Left renal cortex interstitium (tissue), 4 donors: ENCODE measurements around the gene PSMG4. TPM values are rescaled to one million over a fixed set of nuclear protein-coding genes. Genes with fewer than 3 reads are reported as not detected.

ENCODE experiments used
- DNase-seq, 4 donors: peaks; one replicate each; pipeline ENCODE4 v3.0.0-alpha.2; 2013; ENCODE audit warnings: low read depth in 4 of 4, low spot score in 2 of 4, missing footprints in 1 of 4
- polyA plus RNA-seq, 4 donors: library from polyadenylated mRNA; unstranded; fragments of 120-200 nt; gene quantifications; one replicate each; pipeline ENCODE4 v1.2.1, GENCODE V29; 2013; ENCODE audit not compliant: insufficient read length in 4 of 4

PSMG4 gene
- polyA plus RNA-seq, 4 donors = 16.2 to 24.0 (median 22.4) TPM

- DNase-seq = no peak
These were observed 45.9 kb downstream of the PSMG4 start for GRCh38 chr6:3304500-3305215.

- DNase-seq = no peak
These were observed 46.4 kb downstream of the PSMG4 start for GRCh38 chr6:3305216-3305565.

GRCh38 chr6:3305831-3306230 is 47.1 kb downstream of the PSMG4 start:
- DNase-seq = no peak

GRCh38 chr6:3306848-3307247 is 48.1 kb downstream of the PSMG4 start:
- DNase-seq = no peak

GRCh38 chr6:3307436-3307835 is 48.7 kb downstream of the PSMG4 start:
- no peak for DNase-seq

GRCh38 chr6:3308106-3308505 is 49.4 kb downstream of the PSMG4 start:
- no peak for DNase-seq

- DNase-seq = no peak
These were observed 50.8 kb downstream of the PSMG4 start for GRCh38 chr6:3309391-3310050.

GRCh38 chr6:3310051-3310448 is 51.3 kb downstream of the PSMG4 start:
- no peak for DNase-seq

GRCh38 chr6:3310703-3311102 is 52.0 kb downstream of the PSMG4 start:
- DNase-seq = no peak

- DNase-seq = no peak
These were observed 53.1 kb downstream of the PSMG4 start for GRCh38 chr6:3311826-3312225.

- no peak for DNase-seq
These were observed 54.0 kb downstream of the PSMG4 start for GRCh38 chr6:3312604-3313231.

- DNase-seq = no peak
These were observed 55.4 kb downstream of the PSMG4 start for GRCh38 chr6:3314176-3314575.

GRCh38 chr6:3314621-3315467 is 56.1 kb downstream of the PSMG4 start:
- DNase-seq = no peak

GRCh38 chr6:3315841-3316240 is 57.1 kb downstream of the PSMG4 start:
- no peak for DNase-seq

- DNase-seq = no peak
These were observed 57.6 kb downstream of the PSMG4 start for GRCh38 chr6:3316331-3316730.

- DNase-seq = no peak
These were observed 58.1 kb downstream of the PSMG4 start for GRCh38 chr6:3316818-3317217.

Other genes starting within 250 kb of the PSMG4 start
- gene RIPK1, start 190.5 kb upstream of the PSMG4 start, polyA plus RNA-seq = 10 to 100 TPM; 23.9 to 24.9 (median 24.8) TPM
- 10 to 100 TPM; 47.3 to 74.9 (median 68.2) TPM for gene BPHL, start 140.2 kb upstream of the PSMG4 start, polyA plus RNA-seq
- gene TUBB2A, start 101.4 kb upstream of the PSMG4 start, polyA plus RNA-seq = 10 to 100 TPM; 57.4 to 84.6 (median 60.1) TPM
- gene TUBB2B, start 31.3 kb upstream of the PSMG4 start, polyA plus RNA-seq = 100 to 1,000 TPM; 113 to 146 (median 120) TPM
- gene SLC22A23, start 198.1 kb downstream of the PSMG4 start, polyA plus RNA-seq = 10 to 100 TPM in 2 of 4 donors, 1 to 10 TPM in 2; 9.8 to 14.0 (median 11.9) TPM